SK-N-SH treated with all-trans-retinoic acid at 6 μM for 48 hours (cell line): ENCODE measurements around the gene POLE4.

Source experiments
- ATAC-seq: fragments of 200-7000 bp; cut with Tn5 transposase; 3 replicates; pipeline ENCODE4 v1.9.1; 2020; ENCODE audit warnings: mild to moderate bottlenecking, moderate library complexity
- ARNTL ChIP-seq: fragments of 450-650 bp; formaldehyde crosslinking; IDR thresholded peaks from 2 replicates; pipeline ENCODE4 v1.5.0; 2020; ENCODE audit warnings: low read depth, mild to moderate bottlenecking, moderate library complexity, borderline replicate concordance
- BACH2 ChIP-seq: fragments of 250-450 bp; sonication (Bioruptor Pico); IDR thresholded peaks from 2 replicates; pipeline ENCODE4 v1.9.0; 2021; ENCODE audit warnings: mild to moderate bottlenecking, borderline replicate concordance
- CSDC2 ChIP-seq: fragments of 250-450 bp; sonication (Bioruptor Pico); IDR thresholded peaks from 2 replicates; pipeline ENCODE4 v1.5.0; 2020; ENCODE audit warnings: mild to moderate bottlenecking, moderate library complexity
- ESRRG ChIP-seq: fragments of 250-450 bp; sonication (Bioruptor Pico); IDR thresholded peaks from 2 replicates; pipeline ENCODE4 v1.6.1; 2021; ENCODE audit warnings: mild to moderate bottlenecking
- GLIS3 ChIP-seq: fragments of 250-450 bp; sonication (Bioruptor Pico); IDR thresholded peaks from 2 replicates; pipeline ENCODE4 v1.5.0; 2020; ENCODE audit warnings: mild to moderate bottlenecking, moderate library complexity
- ISL1 ChIP-seq: fragments of 250-450 bp; sonication (Bioruptor Pico); IDR thresholded peaks from 2 replicates; pipeline ENCODE4 v2.1.2; 2022; ENCODE audit warnings: mild to moderate bottlenecking, moderate library complexity
- OSR1 ChIP-seq: fragments of 250-450 bp; sonication (Bioruptor Pico); IDR thresholded peaks from 2 replicates; pipeline ENCODE4 v1.8.0; 2022; ENCODE audit warnings: moderate library complexity, mild to moderate bottlenecking, inconsistent platforms
- PPARA ChIP-seq: fragments of 250-450 bp; sonication (Bioruptor Pico); IDR thresholded peaks from 2 replicates; pipeline ENCODE4 v1.5.0; 2020; ENCODE audit warnings: mild to moderate bottlenecking, borderline replicate concordance
- RARB ChIP-seq: fragments of 250-450 bp; sonication (Bioruptor Pico); IDR thresholded peaks from 2 replicates; pipeline ENCODE4 v1.8.0; 2021; ENCODE audit warnings: mild to moderate bottlenecking, moderate library complexity
- SNAI2 ChIP-seq: fragments of 250-450 bp; sonication (Bioruptor Pico); IDR thresholded peaks from 2 replicates; pipeline ENCODE4 v1.5.0; 2020; ENCODE audit warnings: mild to moderate bottlenecking, moderate library complexity
- TCF4 ChIP-seq: fragments of 250-450 bp; sonication (Bioruptor Pico); IDR thresholded peaks from 2 replicates; pipeline ENCODE4 v1.8.0; 2021; ENCODE audit warnings: mild to moderate bottlenecking, moderate library complexity, borderline replicate concordance
- TOX ChIP-seq: fragments of 250-450 bp; sonication (Bioruptor Pico); IDR thresholded peaks from 2 replicates; pipeline ENCODE4 v1.8.0; 2021; ENCODE audit warnings: mild to moderate bottlenecking, moderate library complexity, borderline replicate concordance
- ZC3H10 ChIP-seq: fragments of 250-450 bp; sonication (Bioruptor Pico); IDR thresholded peaks from 2 replicates; pipeline ENCODE4 v1.5.1; 2021; ENCODE audit warnings: mild to moderate bottlenecking, moderate library complexity
- ZFP3 ChIP-seq: fragments of 250-450 bp; sonication (Bioruptor Pico); IDR thresholded peaks from 2 replicates; pipeline ENCODE4 v1.5.0; 2020; ENCODE audit warnings: mild to moderate bottlenecking, moderate library complexity
- ZFP30 ChIP-seq: fragments of 450-650 bp; formaldehyde crosslinking; IDR thresholded peaks from 2 replicates; pipeline ENCODE4 v1.5.0; 2022; ENCODE audit warnings: mild to moderate bottlenecking, moderate library complexity
- ZNF565 ChIP-seq: fragments of 450-650 bp; formaldehyde crosslinking; conservative IDR thresholded peaks from 2 replicates; pipeline ENCODE4 v1.5.0; 2020; ENCODE audit warnings: low read depth, mild to moderate bottlenecking, moderate library complexity
- ZNF70 ChIP-seq: fragments of 450-650 bp; formaldehyde crosslinking; IDR thresholded peaks from 2 replicates; pipeline ENCODE4 v1.5.0; 2020; ENCODE audit warnings: mild to moderate bottlenecking, moderate library complexity
- ZNF8 ChIP-seq: fragments of 450-650 bp; formaldehyde crosslinking; IDR thresholded peaks from 2 replicates; pipeline ENCODE4 v1.5.0; 2020; ENCODE audit warnings: mild to moderate bottlenecking, moderate library complexity
- TF ChIP-seq, protein P1 (sequence below): fragments of 250-450 bp; sonication (Bioruptor Pico); IDR thresholded peaks from 2 replicates; pipeline ENCODE4 v1.5.0; 2020; ENCODE audit warnings: mild to moderate bottlenecking, moderate library complexity
- TF ChIP-seq, protein P2 (sequence below): fragments of 250-450 bp; sonication (Bioruptor Pico); IDR thresholded peaks from 2 replicates; pipeline ENCODE4 v1.8.0; 2021; ENCODE audit warnings: low read depth, mild to moderate bottlenecking, moderate library complexity, borderline replicate concordance
- TF ChIP-seq, protein P3 (sequence below): fragments of 250-450 bp; sonication (Bioruptor Pico); IDR thresholded peaks from 2 replicates; pipeline ENCODE4 v1.5.1; 2020; ENCODE audit warnings: low read depth, mild to moderate bottlenecking, moderate library complexity
- TF ChIP-seq, protein P4 (sequence below): fragments of 250-450 bp; sonication (Bioruptor Pico); IDR thresholded peaks from 2 replicates; pipeline ENCODE4 v1.5.1; 2021; ENCODE audit warnings: mild to moderate bottlenecking, moderate library complexity

The POLE4 gene

DNA sequence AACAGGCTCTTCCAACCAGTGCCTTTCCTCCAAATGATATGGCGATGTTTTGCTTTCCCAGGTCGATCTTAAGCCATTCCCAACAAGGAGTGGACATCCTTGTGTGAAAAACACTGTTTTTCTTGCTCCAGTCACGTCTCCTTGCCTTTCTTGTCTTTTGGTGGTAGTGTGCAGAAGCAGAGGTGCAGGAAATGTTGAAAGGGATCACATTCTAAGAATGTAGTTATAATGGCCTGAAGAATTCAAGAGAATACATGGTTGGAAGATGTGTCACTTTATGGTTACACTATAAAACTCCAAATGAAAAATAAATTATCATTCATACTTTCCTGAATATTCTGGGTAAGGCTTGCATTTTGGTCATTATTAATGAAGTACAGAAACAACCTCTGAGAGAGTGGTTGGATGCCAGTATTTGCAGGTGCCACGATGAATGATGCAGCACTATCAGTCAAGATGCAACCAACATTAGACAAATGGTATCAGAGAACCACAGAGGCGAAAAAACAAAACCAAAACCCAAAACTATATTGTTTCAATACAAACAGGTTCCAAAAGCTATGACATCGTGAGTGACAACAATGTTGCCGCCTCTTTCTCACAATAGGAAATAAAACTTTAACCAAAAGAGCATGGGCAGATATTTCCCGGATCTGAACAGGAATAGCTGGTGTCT is 27.5 kb upstream of the POLE4 start:
- TF ChIP-seq ESRRG (CRISPR knock-in tag) (no peak), ARNTL (CRISPR knock-in tag) (no peak), GLIS3 (CRISPR knock-in tag) (no peak), ZFP30 (no peak), OSR1 (CRISPR knock-in tag) (no peak), BACH2 (no peak)
- no peak for ATAC-seq

GRCh38 chr2:74931940-74932339 is 26.5 kb upstream of the POLE4 start:
- ATAC-seq: no peak
- TF ChIP-seq RARB (CRISPR knock-in tag): no peak
- no peak for TF ChIP-seq ISL1 (CRISPR knock-in tag)
- TF ChIP-seq TCF4 (CRISPR knock-in tag): no peak
- TF ChIP-seq, protein P1, sequence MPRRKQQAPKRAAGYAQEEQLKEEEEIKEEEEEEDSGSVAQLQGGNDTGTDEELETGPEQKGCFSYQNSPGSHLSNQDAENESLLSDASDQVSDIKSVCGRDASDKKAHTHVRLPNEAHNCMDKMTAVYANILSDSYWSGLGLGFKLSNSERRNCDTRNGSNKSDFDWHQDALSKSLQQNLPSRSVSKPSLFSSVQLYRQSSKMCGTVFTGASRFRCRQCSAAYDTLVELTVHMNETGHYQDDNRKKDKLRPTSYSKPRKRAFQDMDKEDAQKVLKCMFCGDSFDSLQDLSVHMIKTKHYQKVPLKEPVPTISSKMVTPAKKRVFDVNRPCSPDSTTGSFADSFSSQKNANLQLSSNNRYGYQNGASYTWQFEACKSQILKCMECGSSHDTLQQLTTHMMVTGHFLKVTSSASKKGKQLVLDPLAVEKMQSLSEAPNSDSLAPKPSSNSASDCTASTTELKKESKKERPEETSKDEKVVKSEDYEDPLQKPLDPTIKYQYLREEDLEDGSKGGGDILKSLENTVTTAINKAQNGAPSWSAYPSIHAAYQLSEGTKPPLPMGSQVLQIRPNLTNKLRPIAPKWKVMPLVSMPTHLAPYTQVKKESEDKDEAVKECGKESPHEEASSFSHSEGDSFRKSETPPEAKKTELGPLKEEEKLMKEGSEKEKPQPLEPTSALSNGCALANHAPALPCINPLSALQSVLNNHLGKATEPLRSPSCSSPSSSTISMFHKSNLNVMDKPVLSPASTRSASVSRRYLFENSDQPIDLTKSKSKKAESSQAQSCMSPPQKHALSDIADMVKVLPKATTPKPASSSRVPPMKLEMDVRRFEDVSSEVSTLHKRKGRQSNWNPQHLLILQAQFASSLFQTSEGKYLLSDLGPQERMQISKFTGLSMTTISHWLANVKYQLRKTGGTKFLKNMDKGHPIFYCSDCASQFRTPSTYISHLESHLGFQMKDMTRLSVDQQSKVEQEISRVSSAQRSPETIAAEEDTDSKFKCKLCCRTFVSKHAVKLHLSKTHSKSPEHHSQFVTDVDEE (CRISPR knock-in tag): no peak
- TF ChIP-seq BACH2: no peak
- TF ChIP-seq, protein P2, sequence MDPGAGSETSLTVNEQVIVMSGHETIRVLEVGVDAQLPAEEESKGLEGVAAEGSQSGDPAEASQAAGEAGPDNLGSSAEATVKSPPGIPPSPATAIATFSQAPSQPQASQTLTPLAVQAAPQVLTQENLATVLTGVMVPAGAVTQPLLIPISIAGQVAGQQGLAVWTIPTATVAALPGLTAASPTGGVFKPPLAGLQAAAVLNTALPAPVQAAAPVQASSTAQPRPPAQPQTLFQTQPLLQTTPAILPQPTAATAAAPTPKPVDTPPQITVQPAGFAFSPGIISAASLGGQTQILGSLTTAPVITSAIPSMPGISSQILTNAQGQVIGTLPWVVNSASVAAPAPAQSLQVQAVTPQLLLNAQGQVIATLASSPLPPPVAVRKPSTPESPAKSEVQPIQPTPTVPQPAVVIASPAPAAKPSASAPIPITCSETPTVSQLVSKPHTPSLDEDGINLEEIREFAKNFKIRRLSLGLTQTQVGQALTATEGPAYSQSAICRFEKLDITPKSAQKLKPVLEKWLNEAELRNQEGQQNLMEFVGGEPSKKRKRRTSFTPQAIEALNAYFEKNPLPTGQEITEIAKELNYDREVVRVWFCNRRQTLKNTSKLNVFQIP: no peak
- TF ChIP-seq CSDC2 (CRISPR knock-in tag): no peak
- no peak for TF ChIP-seq ZFP3
- TF ChIP-seq ESRRG (CRISPR knock-in tag): no peak
- TF ChIP-seq, protein P3, sequence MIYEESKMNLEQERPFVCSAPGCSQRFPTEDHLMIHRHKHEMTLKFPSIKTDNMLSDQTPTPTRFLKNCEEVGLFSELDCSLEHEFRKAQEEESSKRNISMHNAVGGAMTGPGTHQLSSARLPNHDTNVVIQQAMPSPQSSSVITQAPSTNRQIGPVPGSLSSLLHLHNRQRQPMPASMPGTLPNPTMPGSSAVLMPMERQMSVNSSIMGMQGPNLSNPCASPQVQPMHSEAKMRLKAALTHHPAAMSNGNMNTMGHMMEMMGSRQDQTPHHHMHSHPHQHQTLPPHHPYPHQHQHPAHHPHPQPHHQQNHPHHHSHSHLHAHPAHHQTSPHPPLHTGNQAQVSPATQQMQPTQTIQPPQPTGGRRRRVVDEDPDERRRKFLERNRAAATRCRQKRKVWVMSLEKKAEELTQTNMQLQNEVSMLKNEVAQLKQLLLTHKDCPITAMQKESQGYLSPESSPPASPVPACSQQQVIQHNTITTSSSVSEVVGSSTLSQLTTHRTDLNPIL (CRISPR knock-in tag): no peak
- no peak for TF ChIP-seq TOX (CRISPR knock-in tag)
- no peak for TF ChIP-seq PPARA
- no peak for TF ChIP-seq ZNF70 (CRISPR knock-in tag)
- no peak for TF ChIP-seq ZNF8

DNA sequence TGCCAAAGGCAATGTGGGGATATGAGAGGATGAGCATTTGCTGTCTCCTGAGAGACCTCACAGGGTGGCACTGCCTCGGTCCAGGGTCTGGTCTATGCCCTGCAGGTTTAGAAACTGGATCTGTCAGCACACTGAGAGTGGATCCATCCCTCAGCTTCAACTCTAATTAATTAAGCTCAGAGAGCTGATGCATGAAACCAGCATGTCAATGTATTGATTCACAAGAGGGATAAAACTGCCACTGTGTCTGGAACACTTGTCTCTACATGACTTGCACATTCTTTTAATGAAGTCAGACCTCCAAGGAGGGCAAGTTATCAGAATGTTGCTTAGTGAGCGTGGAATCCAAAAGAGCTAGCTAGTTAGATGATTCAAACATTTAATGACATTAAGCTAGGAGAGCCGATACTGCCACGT is 22.5 kb upstream of the POLE4 start:
- no peak for ATAC-seq
- TF ChIP-seq ESRRG (CRISPR knock-in tag) (no peak), GLIS3 (CRISPR knock-in tag) (no peak), ZNF565 (CRISPR knock-in tag) (no peak), ZFP30 (no peak), SNAI2 (CRISPR knock-in tag) (no peak), ZFP3 (no peak), ZC3H10 (CRISPR knock-in tag) (no peak), ARNTL (CRISPR knock-in tag) (no peak), ZNF70 (CRISPR knock-in tag) (no peak), BACH2 (no peak), ISL1 (CRISPR knock-in tag) (no peak), TCF4 (CRISPR knock-in tag) (no peak), ZNF8 (no peak), PPARA (no peak), RARB (CRISPR knock-in tag) (no peak)
- TF ChIP-seq, protein P3 (CRISPR knock-in tag): no peak
- TF ChIP-seq, protein P1 (CRISPR knock-in tag): no peak
- TF ChIP-seq, protein P4, sequence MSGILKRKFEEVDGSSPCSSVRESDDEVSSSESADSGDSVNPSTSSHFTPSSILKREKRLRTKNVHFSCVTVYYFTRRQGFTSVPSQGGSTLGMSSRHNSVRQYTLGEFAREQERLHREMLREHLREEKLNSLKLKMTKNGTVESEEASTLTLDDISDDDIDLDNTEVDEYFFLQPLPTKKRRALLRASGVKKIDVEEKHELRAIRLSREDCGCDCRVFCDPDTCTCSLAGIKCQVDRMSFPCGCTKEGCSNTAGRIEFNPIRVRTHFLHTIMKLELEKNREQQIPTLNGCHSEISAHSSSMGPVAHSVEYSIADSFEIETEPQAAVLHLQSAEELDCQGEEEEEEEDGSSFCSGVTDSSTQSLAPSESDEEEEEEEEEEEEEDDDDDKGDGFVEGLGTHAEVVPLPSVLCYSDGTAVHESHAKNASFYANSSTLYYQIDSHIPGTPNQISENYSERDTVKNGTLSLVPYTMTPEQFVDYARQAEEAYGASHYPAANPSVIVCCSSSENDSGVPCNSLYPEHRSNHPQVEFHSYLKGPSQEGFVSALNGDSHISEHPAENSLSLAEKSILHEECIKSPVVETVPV (CRISPR knock-in tag): no peak
- TF ChIP-seq, protein P2: no peak
